ENCODE results near the gene RARRES2. TPM values are rescaled to one million over a fixed set of nuclear protein-coding genes. Genes with fewer than 3 reads are reported as not detected.

Gene RARRES2
- total RNA-seq, 1 experiment from 2014 or later: not detected

DNA sequence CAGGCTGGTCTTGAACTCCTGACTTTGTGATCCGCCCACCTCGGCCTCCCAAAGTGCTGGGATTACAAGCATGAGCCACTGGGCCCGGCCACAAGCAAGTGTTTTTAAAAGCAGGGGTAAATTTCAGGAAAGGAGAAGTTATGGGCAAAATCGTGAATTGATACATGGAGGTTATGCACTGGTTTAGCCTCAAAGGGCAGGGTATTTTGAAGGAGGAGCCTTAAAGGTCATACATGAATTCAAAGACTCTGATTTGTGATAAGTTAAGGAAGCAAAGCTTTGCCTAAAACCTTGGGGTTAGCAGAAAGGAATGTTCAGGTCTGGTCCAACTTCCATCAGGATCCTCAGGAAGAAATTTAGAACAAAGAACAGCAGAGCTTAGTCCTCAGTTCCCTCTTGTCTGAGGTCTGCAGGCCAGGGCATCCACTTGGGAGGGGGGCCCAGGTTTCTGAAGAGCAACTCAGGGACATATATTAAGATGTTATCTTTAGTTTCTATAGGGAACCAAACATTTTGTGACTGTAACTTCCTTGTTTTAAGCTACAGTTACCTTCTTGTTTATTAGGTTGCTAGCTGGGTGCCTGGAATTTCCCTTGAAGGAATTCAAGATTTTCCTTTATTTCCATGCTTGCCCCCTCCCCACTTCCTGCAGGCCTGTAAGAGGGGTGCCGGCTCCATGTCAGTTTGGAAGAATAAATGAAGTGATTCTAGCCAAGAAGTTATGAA, 24.4 kb upstream of the RARRES2 start:
- POLR2A ChIA-PET: interaction anchor here (0.6 to 1.2 kb wide), 2 partner anchors 34 to 696 kb away, joined by 3 to 4 read pairs; no protein-coding TSS in a partner anchor
- Mint-ChIP-seq H3K9me3 (ENCODE audit: unreplicated experiment) (no peaks in the 10 kb centered on the region), H3K27ac (ENCODE audit: low read depth, unreplicated experiment) (no peak overlapping the region), H3K4me3 (ENCODE audit: unreplicated experiment) (no peak overlapping the region), H3K27me3 (ENCODE audit: insufficient read depth, unreplicated experiment) (no peaks in the 10 kb centered on the region), H3K4me1 (ENCODE audit: insufficient read depth, unreplicated experiment) (no peaks in the 10 kb centered on the region), H3K36me3 (ENCODE audit: insufficient read depth, unreplicated experiment) (peaks cover 8% of the 10 kb centered on the region)
- TF ChIP-seq, protein P1, sequence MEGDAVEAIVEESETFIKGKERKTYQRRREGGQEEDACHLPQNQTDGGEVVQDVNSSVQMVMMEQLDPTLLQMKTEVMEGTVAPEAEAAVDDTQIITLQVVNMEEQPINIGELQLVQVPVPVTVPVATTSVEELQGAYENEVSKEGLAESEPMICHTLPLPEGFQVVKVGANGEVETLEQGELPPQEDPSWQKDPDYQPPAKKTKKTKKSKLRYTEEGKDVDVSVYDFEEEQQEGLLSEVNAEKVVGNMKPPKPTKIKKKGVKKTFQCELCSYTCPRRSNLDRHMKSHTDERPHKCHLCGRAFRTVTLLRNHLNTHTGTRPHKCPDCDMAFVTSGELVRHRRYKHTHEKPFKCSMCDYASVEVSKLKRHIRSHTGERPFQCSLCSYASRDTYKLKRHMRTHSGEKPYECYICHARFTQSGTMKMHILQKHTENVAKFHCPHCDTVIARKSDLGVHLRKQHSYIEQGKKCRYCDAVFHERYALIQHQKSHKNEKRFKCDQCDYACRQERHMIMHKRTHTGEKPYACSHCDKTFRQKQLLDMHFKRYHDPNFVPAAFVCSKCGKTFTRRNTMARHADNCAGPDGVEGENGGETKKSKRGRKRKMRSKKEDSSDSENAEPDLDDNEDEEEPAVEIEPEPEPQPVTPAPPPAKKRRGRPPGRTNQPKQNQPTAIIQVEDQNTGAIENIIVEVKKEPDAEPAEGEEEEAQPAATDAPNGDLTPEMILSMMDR (IDR thresholded peaks at IDR 0.05; ENCODE audit: unreplicated experiment): no peak
- CTCF ChIA-PET: interaction anchor here (0.7 to 3.3 kb wide), 7 partner anchors 8 to 550 kb away, joined by 3 to 18 read pairs (median 7); no protein-coding TSS in a partner anchor
- intact Hi-C loops (cut with micrococcal nuclease): no loop called here
- no peak for DNase-seq (ENCODE audit: unreplicated experiment)
- no TSS peak for BruUV-seq (replicated peaks)

DNA sequence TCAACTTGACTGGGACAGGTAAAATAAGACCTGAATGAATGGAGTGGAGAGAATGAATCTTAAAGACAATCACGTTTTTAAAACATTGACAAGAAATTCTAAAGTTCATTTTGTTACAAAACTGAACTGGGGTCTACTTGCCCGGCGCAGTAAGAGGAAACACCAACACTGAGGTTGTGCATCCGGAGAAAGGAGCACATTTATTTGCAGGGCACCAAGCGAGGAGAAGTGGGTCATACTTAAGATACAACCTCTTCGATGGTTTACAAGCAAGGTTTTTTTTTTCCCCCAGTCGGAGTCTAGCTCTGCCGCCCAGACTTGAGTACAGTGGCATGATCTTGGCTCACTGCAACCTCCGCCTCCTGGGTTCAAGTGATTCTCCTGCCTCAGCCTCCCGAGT, 23.8 kb upstream of the RARRES2 start:
- intact Hi-C loops (cut with micrococcal nuclease): no loop called here
- TF ChIP-seq, protein P1 (IDR thresholded peaks at IDR 0.05; ENCODE audit: unreplicated experiment): no peak
- Mint-ChIP-seq H3K27me3 (ENCODE audit: insufficient read depth, unreplicated experiment) (no peaks in the 10 kb centered on the region), H3K36me3 (ENCODE audit: insufficient read depth, unreplicated experiment) (peaks cover 2% of the 10 kb centered on the region), H3K27ac (ENCODE audit: low read depth, unreplicated experiment) (no peak overlapping the region), H3K4me1 (ENCODE audit: insufficient read depth, unreplicated experiment) (no peaks in the 10 kb centered on the region), H3K4me3 (ENCODE audit: unreplicated experiment) (no peak overlapping the region), H3K9me3 (ENCODE audit: unreplicated experiment) (no peaks in the 10 kb centered on the region)
- BruUV-seq (replicated peaks): no TSS peak
- CTCF ChIA-PET: interaction anchor here (0.6 to 3.3 kb wide), 4 partner anchors 9 to 942 kb away, joined by 3 to 18 read pairs (median 4); no protein-coding TSS in a partner anchor
- POLR2A ChIA-PET: interaction anchor here (0.6 kb wide), 1 partner anchor 695 kb away, joined by 3 read pairs; no protein-coding TSS in a partner anchor
- no peak for DNase-seq (ENCODE audit: unreplicated experiment)

DNA sequence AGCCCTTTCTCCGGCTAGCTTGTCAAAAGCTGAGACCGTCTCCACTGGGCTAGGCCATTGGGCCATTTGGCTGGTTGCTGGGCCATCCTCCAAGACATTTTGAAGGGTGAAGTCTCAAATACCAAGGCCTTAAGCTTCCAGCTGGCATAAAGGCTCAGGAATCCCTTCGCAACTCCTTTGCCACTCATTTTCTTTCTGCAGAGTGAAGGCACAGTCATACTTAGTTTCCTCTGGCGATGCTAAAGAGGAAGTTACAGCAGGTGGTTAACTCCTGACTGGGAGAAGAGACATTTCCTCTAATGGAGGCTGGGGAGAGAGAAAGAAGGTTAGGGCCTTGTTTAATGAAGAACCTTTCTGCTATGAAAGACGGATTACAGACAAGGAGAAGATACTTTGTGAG, 22.4 kb upstream of the RARRES2 start:
- no peaks in the 10 kb centered on the region for H3K4me1 Mint-ChIP-seq (ENCODE audit: insufficient read depth, unreplicated experiment)
- no peaks in the 10 kb centered on the region for H3K27me3 Mint-ChIP-seq (ENCODE audit: insufficient read depth, unreplicated experiment)
- TF ChIP-seq, protein P1 (IDR thresholded peaks at IDR 0.05; ENCODE audit: unreplicated experiment): no peak
- BruUV-seq (replicated peaks): no TSS peak
- CTCF ChIA-PET: interaction anchor here (0.9 to 1.4 kb wide), 2 partner anchors 15 to 78 kb away, joined by 3 to 4 read pairs; no protein-coding TSS in a partner anchor
- H3K4me3 Mint-ChIP-seq (ENCODE audit: unreplicated experiment): no peak overlapping the region
- H3K27ac Mint-ChIP-seq (ENCODE audit: low read depth, unreplicated experiment): no peak overlapping the region
- H3K9me3 Mint-ChIP-seq (ENCODE audit: unreplicated experiment): no peaks in the 10 kb centered on the region
- intact Hi-C loops (cut with micrococcal nuclease): no loop called here
- POLR2A ChIA-PET: no interaction called here
- H3K36me3 Mint-ChIP-seq (ENCODE audit: insufficient read depth, unreplicated experiment): no peaks in the 10 kb centered on the region
- DNase-seq (ENCODE audit: unreplicated experiment): no peak

DNA sequence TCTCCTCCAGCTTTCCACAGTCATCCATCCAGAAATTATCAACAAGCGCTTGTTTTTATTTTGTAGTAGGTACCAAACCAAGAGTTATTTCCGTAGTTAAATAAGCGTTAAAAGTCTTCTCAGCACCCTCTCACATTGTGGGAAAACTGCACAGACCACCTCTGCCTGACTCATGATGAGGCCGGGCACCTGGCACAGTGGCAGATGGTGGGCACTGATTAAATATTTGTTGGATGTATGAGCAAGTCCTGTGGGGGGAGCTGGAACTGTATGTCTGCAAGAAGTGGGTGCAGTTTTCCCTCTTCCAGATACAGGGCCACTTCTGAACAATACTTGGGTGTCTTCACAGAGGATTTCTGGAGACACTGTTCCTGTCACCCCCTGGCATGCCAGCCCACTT, 21.9 kb upstream of the RARRES2 start:
- no peaks in the 10 kb centered on the region for H3K27me3 Mint-ChIP-seq (ENCODE audit: insufficient read depth, unreplicated experiment)
- H3K27ac Mint-ChIP-seq (ENCODE audit: low read depth, unreplicated experiment): no peak overlapping the region
- intact Hi-C loops (cut with micrococcal nuclease): no loop called here
- POLR2A ChIA-PET: no interaction called here
- no peak overlapping the region for H3K4me3 Mint-ChIP-seq (ENCODE audit: unreplicated experiment)
- no peaks in the 10 kb centered on the region for H3K4me1 Mint-ChIP-seq (ENCODE audit: insufficient read depth, unreplicated experiment)
- CTCF ChIA-PET: interaction anchor here (0.7 to 1.4 kb wide), 4 partner anchors 9 to 514 kb away, joined by 3 to 4 read pairs (median 3); no protein-coding TSS in a partner anchor
- no peaks in the 10 kb centered on the region for H3K9me3 Mint-ChIP-seq (ENCODE audit: unreplicated experiment)
- BruUV-seq (replicated peaks): no TSS peak
- H3K36me3 Mint-ChIP-seq (ENCODE audit: insufficient read depth, unreplicated experiment): no peaks in the 10 kb centered on the region
- TF ChIP-seq, protein P1 (IDR thresholded peaks at IDR 0.05; ENCODE audit: unreplicated experiment): no peak
- DNase-seq (ENCODE audit: unreplicated experiment): no peak
